Measurements from ENCODE around the gene CREBZF. TPM values are rescaled to one million over a fixed set of nuclear protein-coding genes. Genes with fewer than 3 reads are reported as not detected.
"Not testable (repeated sequence)": the region's sequence is repeated elsewhere in the genome, so short reads cannot be mapped to it uniquely, and the experiment has no call there.

The CREBZF gene
- total RNA-seq, 1 donor from 2014 or later = 21.4 TPM

- Histone ChIP-seq H3K36me3 (ENCODE audit: control insufficient read depth, insufficient read depth, low read length) (no peaks in the 10 kb centered on the region), H3K27me3 (ENCODE audit: control insufficient read depth, insufficient read depth, low read length) (no peaks in the 10 kb centered on the region), H3K4me3 (ENCODE audit: low read depth, low read length) (no peak overlapping the region)
- no peak for TF ChIP-seq CTCF (IDR thresholded peaks at IDR 0.05; ENCODE audit: insufficient read depth, low read length, poor library complexity, severe bottlenecking)
- no peak for DNase-seq (ENCODE audit: low read depth)
Observed at GRCh38 chr11:85656777-85657176, 8.2 kb downstream of the CREBZF start.

DNA sequence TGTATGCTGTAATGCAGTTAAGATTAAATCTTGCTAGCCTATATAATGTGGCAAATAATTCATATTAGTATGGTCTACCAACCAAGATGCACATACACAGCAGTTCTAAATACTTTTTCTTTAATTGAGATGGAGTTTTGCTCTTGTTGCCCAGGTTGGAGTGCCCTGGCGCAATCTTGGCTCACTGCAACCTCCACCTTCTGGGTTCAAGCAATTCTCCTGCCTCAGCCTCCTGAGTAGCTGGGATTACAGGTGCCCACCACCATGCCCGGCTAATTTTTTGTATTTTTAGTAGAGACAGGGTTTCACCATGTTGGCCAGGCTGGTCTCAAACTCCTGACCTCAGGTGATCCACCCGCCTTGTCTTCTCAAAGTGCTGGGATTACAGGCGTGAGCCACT is 10.6 kb downstream of the CREBZF start:
- H3K36me3 ChIP-seq (ENCODE audit: control insufficient read depth, insufficient read depth, low read length); H3K4me3 ChIP-seq (ENCODE audit: low read depth, low read length); H3K27me3 ChIP-seq (ENCODE audit: control insufficient read depth, insufficient read depth, low read length); DNase-seq (ENCODE audit: low read depth): not testable (repeated sequence)

- no peak for DNase-seq (ENCODE audit: low read depth)
- H3K27me3 ChIP-seq (ENCODE audit: control insufficient read depth, insufficient read depth, low read length) = no peaks in the 10 kb centered on the region
- TF ChIP-seq CTCF (IDR thresholded peaks at IDR 0.05; ENCODE audit: insufficient read depth, low read length, poor library complexity, severe bottlenecking) = no peak
- no peaks in the 10 kb centered on the region for H3K36me3 ChIP-seq (ENCODE audit: control insufficient read depth, insufficient read depth, low read length)
- no peak overlapping the region for H3K4me3 ChIP-seq (ENCODE audit: low read depth, low read length)
Observed at GRCh38 chr11:85652786-85653447, 12.0 kb downstream of the CREBZF start.

DNA sequence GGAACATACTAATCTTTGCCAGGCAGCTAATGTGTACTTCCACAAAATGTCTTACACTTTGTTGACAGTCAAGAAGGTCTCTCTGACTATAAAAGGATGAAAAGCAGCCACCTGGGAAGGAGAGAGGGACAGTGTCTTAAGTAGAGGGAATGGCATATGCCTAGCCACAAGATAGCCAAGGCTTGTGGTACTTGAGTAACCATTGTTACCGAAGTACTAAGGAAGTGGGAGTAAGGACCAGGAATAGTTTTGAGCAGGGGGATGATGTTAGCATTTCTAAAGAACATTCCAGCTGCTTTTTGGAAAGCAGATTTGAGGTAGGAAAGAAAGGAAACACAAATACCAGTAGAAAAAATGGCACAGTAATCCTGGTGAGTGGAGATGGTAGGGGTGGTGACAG is 13.8 kb downstream of the CREBZF start:
- TF ChIP-seq CTCF (IDR thresholded peaks at IDR 0.05; ENCODE audit: insufficient read depth, low read length, poor library complexity, severe bottlenecking) = no peak
- H3K4me3 ChIP-seq (ENCODE audit: low read depth, low read length) = no peak overlapping the region
- no peak for DNase-seq (ENCODE audit: low read depth)
- H3K36me3 ChIP-seq (ENCODE audit: control insufficient read depth, insufficient read depth, low read length) = no peaks in the 10 kb centered on the region
- H3K27me3 ChIP-seq (ENCODE audit: control insufficient read depth, insufficient read depth, low read length) = no peaks in the 10 kb centered on the region

GRCh38 chr11:85647604-85648299 is 17.2 kb downstream of the CREBZF start, which contains the start of gene TMEM126A:
Gene TMEM126A (plus strand): TSS chr11:85647967. CDS start chr11:85650256, 2,289 bp downstream.
- TF ChIP-seq CTCF (IDR thresholded peaks at IDR 0.05; ENCODE audit: insufficient read depth, low read length, poor library complexity, severe bottlenecking) = no peak
- Histone ChIP-seq H3K27me3 (ENCODE audit: control insufficient read depth, insufficient read depth, low read length) (no peaks in the 10 kb centered on the region), H3K36me3 (ENCODE audit: control insufficient read depth, insufficient read depth, low read length) (no peaks in the 10 kb centered on the region), H3K4me3 (ENCODE audit: low read depth, low read length) (peak within 1 kb of the TSS; percentile 77)
- no peak for DNase-seq (ENCODE audit: low read depth)

DNA sequence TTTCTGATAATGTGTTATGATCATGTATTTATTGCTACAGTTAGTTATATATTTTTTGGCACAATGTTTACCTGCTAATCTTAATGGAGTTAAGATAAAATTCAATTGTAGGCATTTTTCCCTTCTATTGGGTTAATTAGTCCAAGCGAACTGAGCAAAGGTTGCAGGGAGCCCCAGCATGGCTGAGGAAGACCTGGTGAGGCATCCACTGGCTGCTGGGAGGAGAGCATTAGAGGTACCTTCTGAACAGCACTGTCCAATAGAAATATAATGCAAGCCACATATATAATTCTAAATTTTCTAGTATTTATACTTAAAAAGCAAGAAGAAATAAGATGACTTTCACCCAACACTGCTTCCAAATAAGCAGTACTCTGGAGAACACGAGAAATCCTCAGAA is 17.9 kb downstream of the CREBZF start:
- TF ChIP-seq CTCF (IDR thresholded peaks at IDR 0.05; ENCODE audit: insufficient read depth, low read length, poor library complexity, severe bottlenecking) = no peak
- H3K27me3 ChIP-seq (ENCODE audit: control insufficient read depth, insufficient read depth, low read length) = no peaks in the 10 kb centered on the region
- peak overlapping the region; percentile 77 for H3K4me3 ChIP-seq (ENCODE audit: low read depth, low read length)
- no peak for DNase-seq (ENCODE audit: low read depth)
- H3K36me3 ChIP-seq (ENCODE audit: control insufficient read depth, insufficient read depth, low read length) = no peaks in the 10 kb centered on the region

Measured in kidney epithelial cell (primary cell).